Measurements from ENCODE around the gene KRT85.

Gene KRT85

DNA sequence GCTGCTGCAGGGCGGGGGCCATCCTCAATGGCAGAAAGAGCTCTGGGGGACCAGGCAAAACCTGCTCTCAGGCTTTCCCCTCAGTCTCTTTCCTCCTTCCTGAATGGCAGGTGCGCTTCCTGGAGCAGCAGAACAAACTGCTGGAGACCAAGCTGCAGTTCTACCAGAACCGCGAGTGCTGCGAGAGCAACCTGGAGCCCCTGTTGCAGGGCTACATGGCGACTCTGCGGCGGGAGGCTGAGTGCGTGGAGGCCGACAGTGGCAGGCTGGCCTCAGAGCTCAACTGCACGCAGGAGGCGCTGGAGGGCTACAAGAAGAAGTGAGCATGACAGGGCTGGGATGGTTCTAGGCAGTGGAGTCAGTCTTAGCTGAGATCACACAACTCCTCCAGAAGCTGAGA lies 23.2 kb downstream of the KRT85 start:
- no peak for DNase-seq (ENCODE audit: low spot score)
- H3K4me3 ChIP-seq: no peak overlapping the region
- TF ChIP-seq CTCF (IDR thresholded peaks at IDR 0.05): no peak
- H3K27ac ChIP-seq: no peak overlapping the region

DNA sequence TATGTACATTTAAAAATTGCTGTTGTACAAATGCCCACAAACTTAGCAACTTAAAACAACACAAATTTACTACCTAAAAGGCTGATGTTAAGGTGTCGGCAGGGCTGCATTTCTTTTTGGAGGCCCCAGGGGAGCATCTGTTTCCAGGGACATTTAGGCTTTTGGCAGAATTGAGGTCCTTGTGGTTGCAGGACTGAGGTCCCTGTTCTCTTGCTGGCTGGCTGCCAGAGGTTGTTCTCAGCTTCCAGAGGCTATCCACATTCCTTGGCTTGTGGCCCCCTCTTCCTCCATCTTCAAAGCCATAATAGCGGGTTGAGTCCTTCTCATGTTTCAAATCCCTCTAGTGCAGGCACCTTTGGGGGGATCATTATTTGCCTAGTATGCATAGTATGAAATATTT lies 23.7 kb downstream of the KRT85 start:
- no peak for DNase-seq (ENCODE audit: low spot score)
- no peak for TF ChIP-seq CTCF (IDR thresholded peaks at IDR 0.05)
- H3K27ac ChIP-seq: no peak overlapping the region
- no peak overlapping the region for H3K4me3 ChIP-seq

DNA sequence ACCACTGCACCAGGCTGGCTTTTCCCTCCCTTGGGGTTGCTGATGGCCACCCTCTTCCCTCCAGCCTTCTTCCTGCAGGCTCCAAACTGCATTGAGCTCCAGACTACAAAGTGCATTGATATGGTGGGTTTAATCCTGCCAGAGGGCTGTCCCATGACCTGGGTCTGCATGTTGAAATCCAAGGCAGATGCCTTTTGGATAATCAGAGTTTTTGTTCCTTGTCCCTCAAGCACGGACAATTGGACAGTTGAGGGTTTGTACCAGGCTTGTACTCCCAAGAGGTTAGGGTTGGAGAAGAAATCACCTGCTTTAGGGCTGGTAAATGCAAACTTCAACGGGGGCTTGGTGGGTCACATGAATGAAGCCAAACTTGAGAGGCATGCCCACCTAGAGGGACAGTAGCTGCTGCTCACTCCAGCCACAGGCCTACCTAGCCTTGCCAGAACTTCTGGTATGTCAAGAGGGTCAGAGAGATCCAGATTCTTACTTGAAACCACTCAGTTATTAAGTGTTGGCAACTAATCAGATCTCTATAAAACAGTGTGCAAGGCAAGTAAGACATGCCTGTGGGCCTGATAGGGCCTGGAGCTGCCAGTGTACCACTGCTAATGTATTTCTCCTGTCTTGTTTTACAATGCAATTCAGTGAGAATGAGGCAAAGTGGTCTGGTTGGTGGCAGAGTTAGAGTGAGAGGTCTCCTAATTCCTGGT lies 24.3 kb downstream of the KRT85 start:
- TF ChIP-seq CTCF (IDR thresholded peaks at IDR 0.05): no peak
- no peak overlapping the region for H3K4me3 ChIP-seq
- no peak for DNase-seq (ENCODE audit: low spot score)
- no peak overlapping the region for H3K27ac ChIP-seq

DNA sequence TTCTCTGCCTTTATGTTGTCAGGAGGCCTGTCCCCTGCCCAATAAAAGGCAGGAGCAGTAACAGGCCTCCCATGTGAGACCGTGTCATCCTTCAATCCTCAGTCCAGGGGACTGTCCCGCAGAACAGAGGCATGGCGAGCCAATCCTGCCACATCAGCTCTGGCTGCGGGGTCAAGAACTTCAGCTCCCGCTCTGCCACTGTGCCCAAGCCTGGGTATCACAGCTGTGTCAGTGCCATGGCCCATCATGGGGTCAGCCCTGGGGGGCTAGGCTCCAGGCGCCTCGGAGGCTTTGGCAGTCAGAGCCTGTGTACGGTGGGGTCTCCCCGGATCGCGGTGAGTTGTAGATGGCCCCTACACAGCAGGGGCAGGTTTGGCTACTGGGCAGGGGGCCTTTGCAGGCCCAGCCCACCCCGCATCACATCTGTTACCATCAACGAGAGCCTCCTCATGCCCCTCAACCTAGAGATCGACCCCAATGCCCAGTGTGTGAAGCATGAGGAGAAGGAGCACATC lies 26.2 kb downstream of the KRT85 start:
- DNase-seq (ENCODE audit: low spot score): no peak
- Histone ChIP-seq H3K4me3 (no peak overlapping the region), H3K27ac (no peak overlapping the region)
- TF ChIP-seq CTCF (IDR thresholded peaks at IDR 0.05): no peak

DNA sequence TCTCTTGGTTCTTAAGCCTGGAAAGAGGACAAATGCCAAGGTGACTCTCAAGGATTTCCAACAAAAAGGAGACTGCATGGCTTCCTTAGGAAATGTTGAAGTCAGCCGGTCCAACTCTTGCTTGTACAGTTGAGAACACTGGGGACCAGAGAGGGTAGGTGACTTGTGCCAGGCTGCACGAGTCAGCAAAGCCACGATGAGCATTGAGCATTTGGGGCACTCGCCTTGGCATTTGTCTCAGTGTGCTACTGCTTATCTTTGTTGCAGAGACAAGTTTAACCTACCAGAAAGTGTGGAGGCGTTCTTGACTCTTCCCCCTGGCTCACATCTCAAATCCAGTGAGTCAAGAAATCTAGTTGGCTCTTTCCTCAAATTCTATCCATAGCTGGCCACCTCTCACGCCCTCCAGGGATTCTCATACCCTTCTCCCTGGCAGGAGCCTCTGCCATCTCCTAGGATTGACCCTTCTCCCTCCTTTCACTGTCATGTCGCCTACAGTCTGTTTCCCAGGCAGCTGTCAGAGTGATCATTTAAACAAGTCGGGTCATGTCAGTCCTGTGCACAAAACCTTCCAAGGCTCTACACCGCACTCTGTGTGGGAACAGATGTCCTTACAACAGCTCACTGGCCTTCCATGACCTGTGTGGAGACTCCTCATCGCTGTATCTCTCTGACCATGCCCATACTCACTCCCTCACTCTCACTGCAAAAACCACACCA lies 28.9 kb downstream of the KRT85 start:
- no peak for TF ChIP-seq CTCF (IDR thresholded peaks at IDR 0.05)
- no peak overlapping the region for H3K27ac ChIP-seq
- H3K4me3 ChIP-seq: no peak overlapping the region
- no peak for DNase-seq (ENCODE audit: low spot score)

DNA sequence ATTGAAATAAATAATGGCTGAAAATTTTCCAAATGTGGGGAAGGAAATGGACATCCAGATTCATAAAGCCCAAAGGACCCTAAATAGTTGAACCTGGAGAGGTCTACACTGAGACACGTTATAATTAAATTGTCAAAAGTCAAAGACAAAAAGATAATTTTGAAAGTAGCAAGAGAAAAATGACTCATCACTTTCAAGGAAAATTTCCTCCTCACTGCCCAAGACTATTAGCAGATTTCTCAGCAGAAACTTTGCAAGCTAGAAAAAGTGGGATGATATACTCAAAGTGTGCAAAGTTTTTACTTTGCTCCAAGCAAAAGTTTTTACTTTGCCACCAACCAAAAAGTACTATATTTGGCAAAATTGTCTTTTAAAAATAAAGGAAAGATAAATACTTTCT lies 30.2 kb downstream of the KRT85 start:
- no peak for DNase-seq (ENCODE audit: low spot score)
- Histone ChIP-seq H3K27ac (no peak overlapping the region), H3K4me3 (no peak overlapping the region)
- TF ChIP-seq CTCF (IDR thresholded peaks at IDR 0.05): no peak

DNA sequence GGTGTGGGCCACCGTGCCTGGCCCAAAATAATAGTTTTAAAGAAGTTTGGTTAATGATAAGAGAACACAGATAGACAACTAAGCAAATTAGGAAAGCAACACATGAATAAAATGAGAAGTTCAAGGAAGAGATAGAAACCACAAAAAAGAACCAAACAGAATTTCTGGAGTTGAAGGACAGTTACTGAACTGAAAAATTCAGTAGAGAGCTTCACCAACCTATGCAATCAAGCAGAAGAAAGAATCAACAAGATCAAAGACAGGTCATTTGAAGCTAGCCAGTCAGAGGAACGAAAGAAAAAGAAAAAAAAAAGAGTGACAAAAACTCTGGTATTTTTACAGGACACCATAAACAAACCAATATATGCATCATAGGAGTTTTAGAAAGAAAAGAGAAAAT lies 30.6 kb downstream of the KRT85 start:
- no peak for DNase-seq (ENCODE audit: low spot score)
- TF ChIP-seq CTCF (IDR thresholded peaks at IDR 0.05): no peak
- no peak overlapping the region for H3K4me3 ChIP-seq
- no peak overlapping the region for H3K27ac ChIP-seq
